Thoracic aorta (tissue), 2 donors: ENCODE data around the gene TRPM3. TPM values are rescaled to one million over a fixed set of nuclear protein-coding genes. Genes with fewer than 3 reads are reported as not detected.

Experiments
- ATAC-seq: fragments of 150-250 bp; one replicate; pipeline ENCODE4 v1.8.0; 2017; ENCODE audit warnings: low read depth; ENCODE audit not compliant: insufficient number of reproducible peaks, low FRiP score
- DNase-seq: peaks from one replicate; pipeline ENCODE4 v3.0.0-alpha.2; 2020; ENCODE audit warnings: low spot score
- H3K27ac ChIP-seq, 2 donors: fragments of 200-600 bp; sonication (generic); 1 replicate in 1 of 2; 2 replicates in 1 of 2; pipeline ENCODE4 v1.5.1; 2016; ENCODE audit warnings: mild to moderate bottlenecking in 2 of 2, moderate library complexity in 2 of 2
- H3K27me3 ChIP-seq: fragments of 200-600 bp; sonication (generic); replicated peaks from 2 replicates; pipeline ENCODE4 v1.6.0; 2016; ENCODE audit warnings: mild to moderate bottlenecking; ENCODE audit not compliant: insufficient read depth
- H3K36me3 ChIP-seq: fragments of 200-600 bp; sonication (generic); one replicate; pipeline ENCODE4 v1.5.1; 2016
- H3K4me1 ChIP-seq, 2 donors: fragments of 200-600 bp; sonication (generic); 1 replicate in 1 of 2; 2 replicates in 1 of 2; pipeline versions ENCODE4 v1.5.1 to v1.6.0; 2016; ENCODE audit warnings: low read depth in 2 of 2, mild to moderate bottlenecking in 1 of 2; ENCODE audit not compliant: control insufficient read depth in 1 of 2
- H3K4me3 ChIP-seq: fragments of 200-600 bp; sonication (generic); 2 replicates; pipeline ENCODE4 v1.5.1; 2016; ENCODE audit warnings: mild to moderate bottlenecking
- H3K9me3 ChIP-seq: fragments of 200-600 bp; sonication (generic); 2 replicates; pipeline ENCODE4 v1.5.1; 2016
- total RNA-seq, 2 donors: library from RNA; depleted of rRNA; stranded (reverse); fragments of >200 nt; gene quantifications; one replicate each; pipeline versions ENCODE4 v1.1.0 to v1.2.3, GENCODE V29; 2016
- TF ChIP-seq, protein P1 (sequence below): fragments of 200-600 bp; sonication (generic); IDR thresholded peaks from one replicate; pipeline ENCODE4 v1.5.1; 2019; ENCODE audit warnings: antibody characterized with exemption

The TRPM3 gene
- total RNA-seq, 2 donors from 2014 or later = 2.1 to 5.0 TPM

DNA sequence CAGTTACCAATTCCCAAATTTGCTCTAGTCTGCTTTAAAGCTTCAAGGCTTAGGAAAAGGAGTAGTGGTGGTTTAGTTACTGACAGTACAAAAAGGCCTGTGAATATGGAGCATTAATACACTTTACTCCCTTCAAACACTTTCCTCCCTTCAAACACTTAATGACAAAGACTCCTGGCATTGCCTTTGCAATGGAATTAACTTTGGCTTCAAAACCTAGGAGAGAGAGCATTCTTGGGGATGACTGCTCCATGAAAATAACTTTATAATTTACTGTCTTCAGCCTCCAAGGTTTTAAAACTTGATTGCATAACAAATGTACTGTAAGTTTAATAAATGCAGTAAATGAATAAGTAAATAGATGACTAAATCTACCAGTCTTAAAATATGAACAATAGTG is 185.6 kb downstream of the TRPM3 start:
- H3K9me3 ChIP-seq = no peaks in the 10 kb centered on the region
- no peak for DNase-seq
- peaks cover 0 to 37% of the 10 kb centered on the region in 2 donors for H3K4me1 ChIP-seq
- H3K27ac ChIP-seq = no peak overlapping the region
- no peaks in the 10 kb centered on the region for H3K27me3 ChIP-seq
- ATAC-seq = no peak
- no peaks in the 10 kb centered on the region for H3K36me3 ChIP-seq
- no peak overlapping the region for H3K4me3 ChIP-seq
- TF ChIP-seq, protein P1, sequence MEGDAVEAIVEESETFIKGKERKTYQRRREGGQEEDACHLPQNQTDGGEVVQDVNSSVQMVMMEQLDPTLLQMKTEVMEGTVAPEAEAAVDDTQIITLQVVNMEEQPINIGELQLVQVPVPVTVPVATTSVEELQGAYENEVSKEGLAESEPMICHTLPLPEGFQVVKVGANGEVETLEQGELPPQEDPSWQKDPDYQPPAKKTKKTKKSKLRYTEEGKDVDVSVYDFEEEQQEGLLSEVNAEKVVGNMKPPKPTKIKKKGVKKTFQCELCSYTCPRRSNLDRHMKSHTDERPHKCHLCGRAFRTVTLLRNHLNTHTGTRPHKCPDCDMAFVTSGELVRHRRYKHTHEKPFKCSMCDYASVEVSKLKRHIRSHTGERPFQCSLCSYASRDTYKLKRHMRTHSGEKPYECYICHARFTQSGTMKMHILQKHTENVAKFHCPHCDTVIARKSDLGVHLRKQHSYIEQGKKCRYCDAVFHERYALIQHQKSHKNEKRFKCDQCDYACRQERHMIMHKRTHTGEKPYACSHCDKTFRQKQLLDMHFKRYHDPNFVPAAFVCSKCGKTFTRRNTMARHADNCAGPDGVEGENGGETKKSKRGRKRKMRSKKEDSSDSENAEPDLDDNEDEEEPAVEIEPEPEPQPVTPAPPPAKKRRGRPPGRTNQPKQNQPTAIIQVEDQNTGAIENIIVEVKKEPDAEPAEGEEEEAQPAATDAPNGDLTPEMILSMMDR = no peak

DNA sequence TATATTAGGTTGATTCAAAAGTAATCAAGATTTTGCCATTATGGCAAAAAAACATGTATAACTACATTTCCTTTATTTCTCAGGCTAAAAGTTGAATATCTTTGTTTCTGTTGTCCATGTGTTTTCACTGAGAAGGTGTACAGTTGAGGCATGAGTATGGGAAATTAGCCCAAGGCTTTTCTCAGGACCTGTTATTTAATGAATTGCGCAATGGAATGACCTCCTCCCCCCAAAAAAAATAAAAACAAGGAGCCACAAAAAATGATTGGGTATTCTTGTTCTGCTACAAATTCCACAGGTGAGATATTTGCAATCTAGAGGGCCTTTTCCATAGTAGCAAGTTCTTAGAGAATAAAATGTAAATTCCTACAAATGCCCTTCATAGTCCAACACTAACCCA is 186.8 kb downstream of the TRPM3 start:
- Histone ChIP-seq H3K27ac (no peak overlapping the region), H3K9me3 (no peaks in the 10 kb centered on the region), H3K4me3 (no peak overlapping the region), H3K36me3 (no peaks in the 10 kb centered on the region), H3K4me1 (peaks cover 0 to 37% of the 10 kb centered on the region in 2 donors), H3K27me3 (no peaks in the 10 kb centered on the region)
- ATAC-seq (no peak), DNase-seq (no peak)
- TF ChIP-seq, protein P1 = no peak

DNA sequence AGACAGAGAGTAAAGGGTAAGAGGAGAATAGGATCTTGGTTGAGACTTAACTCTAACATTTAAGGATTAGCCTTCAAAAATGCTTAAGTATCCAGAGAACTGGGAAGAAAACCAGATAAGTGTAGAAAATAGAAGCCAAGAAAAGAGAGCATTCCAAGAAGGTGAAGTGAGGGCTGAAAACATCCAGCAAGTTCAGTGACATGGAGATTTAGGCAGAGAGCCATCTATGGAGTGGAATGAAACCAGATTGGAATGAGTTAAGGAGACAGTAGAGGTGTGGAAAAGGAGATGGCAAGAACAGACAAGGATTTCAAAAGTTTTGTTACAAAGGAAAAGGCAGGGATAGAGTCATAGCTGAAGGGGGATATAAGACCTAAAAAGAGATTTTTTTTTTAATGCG is 188.1 kb downstream of the TRPM3 start:
- H3K4me3 ChIP-seq = no peak overlapping the region
- H3K27me3 ChIP-seq = no peaks in the 10 kb centered on the region
- no peaks in the 10 kb centered on the region for H3K9me3 ChIP-seq
- H3K4me1 ChIP-seq = peaks cover 0 to 37% of the 10 kb centered on the region in 2 donors
- ATAC-seq (no peak), DNase-seq (no peak)
- no peak overlapping the region for H3K27ac ChIP-seq
- no peaks in the 10 kb centered on the region for H3K36me3 ChIP-seq
- TF ChIP-seq, protein P1 = no peak

DNA sequence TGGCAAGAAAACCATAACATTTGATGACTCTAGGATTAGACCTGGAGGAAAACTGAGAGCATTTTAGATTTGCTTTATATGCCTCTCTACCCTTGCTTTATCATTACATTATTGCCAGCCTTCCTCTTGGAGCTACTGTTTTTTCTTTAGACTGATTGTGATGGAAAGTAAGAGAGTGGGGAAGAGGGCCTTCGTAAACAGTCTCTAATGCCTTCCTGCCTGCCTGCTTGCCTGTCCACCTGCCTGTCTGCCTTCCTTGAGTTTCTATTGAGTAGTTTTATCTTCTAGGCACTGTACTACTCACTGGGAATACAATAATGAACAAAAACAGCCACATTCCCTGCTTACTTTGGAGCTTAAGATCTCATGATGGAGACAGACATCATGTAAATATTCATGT is 189.3 kb downstream of the TRPM3 start:
- no peaks in the 10 kb centered on the region for H3K27me3 ChIP-seq
- H3K27ac ChIP-seq = no peak overlapping the region
- no peak overlapping the region for H3K4me3 ChIP-seq
- ATAC-seq (no peak), DNase-seq (no peak)
- H3K4me1 ChIP-seq = peaks cover 0 to 34% of the 10 kb centered on the region in 2 donors
- TF ChIP-seq, protein P1 = no peak
- H3K36me3 ChIP-seq = no peaks in the 10 kb centered on the region
- no peaks in the 10 kb centered on the region for H3K9me3 ChIP-seq

DNA sequence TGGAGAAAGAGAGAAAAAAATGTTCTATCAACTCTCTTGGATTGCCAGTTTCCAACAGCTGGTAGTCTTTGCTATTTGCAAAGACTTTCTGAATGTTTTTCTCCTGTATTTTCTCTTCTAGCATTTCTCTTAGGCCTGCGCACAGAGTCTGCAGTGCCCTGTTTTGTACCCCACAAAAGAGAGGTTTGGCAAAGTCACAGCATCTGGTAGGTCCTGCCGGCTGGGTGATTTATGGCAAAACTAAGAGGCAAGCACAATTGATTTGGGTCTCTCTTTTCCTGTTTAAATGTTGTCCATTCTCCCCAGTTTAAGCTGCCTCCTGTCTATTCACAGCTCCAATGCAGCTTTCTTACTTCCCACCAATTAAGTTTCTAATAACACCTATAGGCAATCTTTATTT is 193.9 kb downstream of the TRPM3 start:
- no peaks in the 10 kb centered on the region for H3K27me3 ChIP-seq
- TF ChIP-seq, protein P1 = no peak
- ATAC-seq = no peak

More for the DNA sequence above, 193.9 kb downstream of the TRPM3 start:
- H3K27ac ChIP-seq = no peak overlapping the region
- H3K36me3 ChIP-seq = no peaks in the 10 kb centered on the region
- peaks cover 4 to 11% of the 10 kb centered on the region in 2 donors for H3K4me1 ChIP-seq
- no peaks in the 10 kb centered on the region for H3K9me3 ChIP-seq
- DNase-seq = no peak
- no peak overlapping the region for H3K4me3 ChIP-seq
